ENCODE data around the gene CHD5. TPM values are rescaled to one million over a fixed set of nuclear protein-coding genes. Genes with fewer than 3 reads are reported as not detected.

CHD5 gene
- total RNA-seq, 1 experiment from 2014 or later, result not detected

- peak; percentile 77 for DNase-seq (ENCODE audit: low read depth)
- in situ Hi-C loops (cut with HindIII; ENCODE audit: low pct_unique_long_range_greater_than_20kb, low sequenced_read_pairs), result no loop called here
Observed at GRCh38 chr1:6127587-6128163, 52.4 kb downstream of the CHD5 start.

DNA sequence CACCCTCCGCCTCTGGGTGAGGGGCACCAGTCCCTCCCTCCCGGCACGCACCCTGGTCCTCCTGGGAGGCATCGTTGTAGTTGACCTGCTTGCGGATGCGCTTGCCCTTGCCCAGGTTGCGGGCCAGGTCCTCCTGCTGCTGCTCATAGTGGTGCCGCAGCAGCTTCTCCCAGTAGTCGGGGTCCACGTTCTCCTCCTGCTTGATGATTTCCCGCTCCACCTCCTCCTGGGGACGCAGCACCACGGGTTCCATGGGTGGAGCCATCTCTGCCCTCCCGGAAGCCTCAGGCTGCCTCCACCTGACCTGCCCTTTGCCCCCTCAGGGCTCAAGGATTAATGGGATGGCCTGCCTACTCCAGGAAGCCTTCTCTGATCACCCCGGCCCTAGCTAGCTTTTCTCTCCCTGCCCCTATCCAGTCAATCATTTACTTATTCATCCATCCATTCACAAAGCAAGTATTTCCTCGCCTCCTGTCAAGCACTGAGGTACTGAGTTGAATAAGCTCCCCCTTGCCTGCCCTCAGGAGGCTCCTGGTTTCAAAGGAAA is 53.5 kb downstream of the CHD5 start:
- DNase-seq (ENCODE audit: low read depth), result no peak
- in situ Hi-C loops (cut with HindIII; ENCODE audit: low pct_unique_long_range_greater_than_20kb, low sequenced_read_pairs), result no loop called here

DNA sequence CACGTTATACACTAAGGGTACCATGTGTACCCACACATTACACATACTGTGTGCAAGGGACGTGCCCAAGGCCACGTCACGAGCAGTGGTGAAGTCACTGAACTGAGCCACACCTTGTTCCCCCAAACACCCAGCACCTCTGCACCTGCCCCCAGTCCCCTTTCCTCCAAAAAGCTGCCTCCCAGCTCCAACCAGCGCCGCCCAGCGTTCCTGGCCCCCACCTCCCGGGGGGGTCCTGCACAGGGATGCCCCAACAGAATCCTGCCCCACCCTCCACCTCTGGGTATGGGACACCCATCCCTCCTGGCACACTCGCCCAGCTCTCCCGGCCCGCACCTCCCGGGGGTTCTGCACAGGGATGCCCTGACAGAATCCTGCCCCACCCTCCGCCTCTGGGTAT is 54.1 kb downstream of the CHD5 start:
- in situ Hi-C loops (cut with HindIII; ENCODE audit: low pct_unique_long_range_greater_than_20kb, low sequenced_read_pairs), result no loop called here
- DNase-seq (ENCODE audit: low read depth), result no peak

GRCh38 chr1:6125366-6125765 is 54.8 kb downstream of the CHD5 start:
- in situ Hi-C loops (cut with HindIII; ENCODE audit: low pct_unique_long_range_greater_than_20kb, low sequenced_read_pairs), result no loop called here
- DNase-seq (ENCODE audit: low read depth), result no peak

DNA sequence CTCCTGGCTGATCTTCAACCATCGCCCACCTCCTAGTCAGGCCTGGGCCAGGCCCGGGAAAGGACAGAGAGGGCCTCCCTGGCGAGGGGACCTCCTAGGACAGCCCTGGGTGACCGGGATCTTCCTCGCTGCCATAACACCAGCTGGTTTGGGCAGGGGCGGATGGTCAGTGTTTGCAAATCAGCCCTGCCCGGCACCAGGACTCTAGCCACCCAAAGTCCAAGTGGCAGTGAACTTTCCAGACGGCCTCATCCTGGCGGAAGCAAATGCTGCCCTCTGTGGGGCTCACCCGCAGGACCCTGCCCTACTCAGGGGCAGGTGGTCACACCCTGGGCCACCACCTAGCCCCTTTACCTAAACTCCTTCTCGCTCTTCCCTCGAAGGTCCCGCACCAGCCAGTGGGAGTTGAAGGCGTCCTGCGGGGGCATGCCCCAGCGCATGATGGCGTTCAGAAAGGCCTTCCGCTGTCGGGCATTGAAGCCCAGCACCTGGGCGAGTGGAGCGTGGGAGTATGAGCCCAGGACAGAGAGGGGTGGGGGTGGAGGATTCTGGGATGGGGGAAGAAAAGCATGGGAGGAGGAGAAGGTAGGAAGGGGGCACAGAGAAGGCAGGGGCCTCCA is 55.3 kb downstream of the CHD5 start:
- DNase-seq (ENCODE audit: low read depth), result no peak
- in situ Hi-C loops (cut with HindIII; ENCODE audit: low pct_unique_long_range_greater_than_20kb, low sequenced_read_pairs), result no loop called here

- no peak for DNase-seq (ENCODE audit: low read depth)
- in situ Hi-C loops (cut with HindIII; ENCODE audit: low pct_unique_long_range_greater_than_20kb, low sequenced_read_pairs), result no loop called here
Observed at GRCh38 chr1:6124341-6124740, 55.8 kb downstream of the CHD5 start.

DNA sequence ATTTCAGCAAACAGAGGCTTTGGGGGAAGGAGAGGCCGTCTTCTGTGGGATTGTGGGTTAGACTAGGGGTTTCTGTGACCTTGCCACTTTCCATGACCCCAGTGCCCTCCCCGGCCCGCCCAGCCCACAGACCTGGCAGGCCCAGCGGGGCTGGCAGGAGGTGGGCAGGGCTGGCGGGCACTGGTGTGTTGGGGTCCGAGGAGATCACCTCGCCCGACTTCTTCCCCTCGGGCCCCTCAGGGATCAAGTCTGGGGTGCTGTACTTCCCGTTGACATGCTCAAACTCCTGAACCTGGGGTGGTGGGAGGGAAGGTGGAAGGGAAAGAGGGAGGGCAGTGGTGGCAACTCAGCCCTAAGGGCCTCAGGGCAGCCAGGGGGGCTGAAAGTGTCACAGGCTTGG is 56.3 kb downstream of the CHD5 start:
- DNase-seq (ENCODE audit: low read depth), result no peak
- in situ Hi-C loops (cut with HindIII; ENCODE audit: low pct_unique_long_range_greater_than_20kb, low sequenced_read_pairs), result no loop called here

DNA sequence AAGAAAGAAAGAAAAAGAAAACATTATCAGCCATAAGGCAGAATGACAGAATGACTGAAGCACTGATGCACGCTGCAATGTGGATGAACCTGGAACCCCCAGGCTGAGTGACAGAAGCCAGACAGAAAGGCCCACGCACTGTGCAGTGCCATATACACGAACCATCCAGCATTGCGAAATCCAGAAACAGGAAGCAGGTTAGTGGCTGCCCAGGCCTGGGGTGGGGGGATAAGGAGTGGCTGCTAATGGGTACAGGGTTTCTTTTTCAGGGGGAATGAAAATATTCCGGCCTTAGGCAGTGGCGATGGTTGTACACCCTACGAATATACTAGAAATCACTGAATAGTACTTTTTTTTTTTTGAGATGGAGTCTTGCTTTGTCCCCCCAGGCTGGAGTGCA is 57.0 kb downstream of the CHD5 start:
- in situ Hi-C loops (cut with HindIII; ENCODE audit: low pct_unique_long_range_greater_than_20kb, low sequenced_read_pairs), result no loop called here
- DNase-seq (ENCODE audit: low read depth), result no peak

DNA sequence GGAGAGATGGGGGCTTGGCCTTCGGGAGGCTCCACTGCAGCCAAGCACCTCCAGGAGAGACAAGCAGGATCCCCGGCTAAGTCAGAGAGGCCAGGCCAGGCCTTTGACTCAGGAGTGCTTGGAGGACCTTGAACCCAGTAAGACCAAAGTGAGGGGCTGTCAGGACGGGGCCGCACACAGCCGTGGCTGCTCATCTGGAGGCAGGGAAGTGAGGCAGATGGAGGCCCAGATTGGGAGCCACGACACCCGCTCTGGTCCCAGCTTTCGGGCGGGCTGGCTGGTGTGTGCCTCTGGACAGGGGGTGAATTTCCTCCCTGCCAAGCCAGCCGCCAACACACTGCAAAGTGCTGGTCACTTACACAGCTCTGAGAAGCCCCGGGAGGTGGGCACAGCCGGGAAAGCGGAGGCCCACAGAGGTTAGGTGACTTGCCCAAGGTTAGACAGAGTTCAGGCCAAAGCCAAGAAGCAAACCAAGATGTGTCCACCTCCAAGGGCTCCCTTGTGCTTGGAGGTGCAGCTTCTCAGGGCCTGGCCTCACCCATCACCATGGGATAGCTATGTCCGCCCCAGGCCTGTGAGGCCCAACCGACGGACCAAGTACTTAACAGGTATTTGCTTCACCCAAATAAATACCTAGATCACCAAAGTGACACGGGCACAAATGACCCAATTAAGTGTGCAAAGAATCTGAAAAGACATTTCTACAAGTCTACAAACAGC is 58.3 kb downstream of the CHD5 start:
- no peak for DNase-seq (ENCODE audit: low read depth)
- in situ Hi-C loops (cut with HindIII; ENCODE audit: low pct_unique_long_range_greater_than_20kb, low sequenced_read_pairs), result no loop called here

- in situ Hi-C loops (cut with HindIII; ENCODE audit: low pct_unique_long_range_greater_than_20kb, low sequenced_read_pairs), result no loop called here
- DNase-seq (ENCODE audit: low read depth), result no peak
Observed at GRCh38 chr1:6121021-6121421, 59.1 kb downstream of the CHD5 start.

DNA sequence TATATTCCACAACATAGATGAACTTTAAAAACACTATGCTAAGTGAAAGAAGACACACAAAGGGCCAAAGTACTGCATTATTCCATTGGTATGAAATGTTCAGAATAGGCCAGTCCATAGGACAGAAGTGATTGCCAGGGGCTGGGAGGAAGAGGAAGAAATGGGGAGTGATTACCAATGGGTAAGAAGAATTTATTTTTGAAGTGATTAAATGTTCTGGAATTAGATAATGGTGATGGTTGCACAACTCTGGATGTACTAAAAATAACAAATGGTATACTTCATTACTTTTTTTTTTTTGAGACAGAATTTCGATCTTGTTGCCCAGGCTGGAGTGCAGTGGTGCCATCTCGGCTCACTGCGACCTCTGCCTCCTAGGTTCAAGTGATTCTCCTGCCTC is 61.7 kb downstream of the CHD5 start:
- no peak for DNase-seq (ENCODE audit: low read depth)

GRCh38 chr1:6117624-6118023 is 62.5 kb downstream of the CHD5 start:
- in situ Hi-C loops (cut with HindIII; ENCODE audit: low pct_unique_long_range_greater_than_20kb, low sequenced_read_pairs), result no loop called here
- DNase-seq (ENCODE audit: low read depth), result no peak

More for the DNA sequence above, 61.7 kb downstream of the CHD5 start:
- in situ Hi-C loops (cut with HindIII; ENCODE audit: low pct_unique_long_range_greater_than_20kb, low sequenced_read_pairs), result no loop called here

DNA sequence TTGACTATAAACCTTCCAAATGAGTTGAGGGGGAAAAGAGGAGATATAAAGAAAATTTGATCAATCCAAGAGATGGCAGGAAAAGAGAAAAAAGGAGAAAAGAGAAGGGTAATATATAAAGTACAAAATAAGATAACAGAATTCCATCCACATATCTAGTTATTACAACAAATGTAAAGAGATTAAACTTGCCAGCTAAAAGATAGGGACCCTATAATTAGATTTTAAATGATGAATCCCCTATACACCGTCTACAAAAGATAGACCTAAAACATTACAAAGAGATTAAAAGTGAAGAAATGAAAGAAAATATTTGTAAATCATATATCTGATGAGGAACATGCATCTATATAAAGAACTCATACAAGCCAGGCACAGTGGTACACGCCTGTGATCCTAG is 63.1 kb downstream of the CHD5 start:
- no peak for DNase-seq (ENCODE audit: low read depth)
- in situ Hi-C loops (cut with HindIII; ENCODE audit: low pct_unique_long_range_greater_than_20kb, low sequenced_read_pairs), result no loop called here

GRCh38 chr1:6116137-6116536 is 64.0 kb downstream of the CHD5 start:
- in situ Hi-C loops (cut with HindIII; ENCODE audit: low pct_unique_long_range_greater_than_20kb, low sequenced_read_pairs), result no loop called here
- DNase-seq (ENCODE audit: low read depth), result peak; percentile 76

GRCh38 chr1:6113745-6114144 is 66.4 kb downstream of the CHD5 start:
- in situ Hi-C loops (cut with HindIII; ENCODE audit: low pct_unique_long_range_greater_than_20kb, low sequenced_read_pairs), result no loop called here
- DNase-seq (ENCODE audit: low read depth), result no peak

- in situ Hi-C loops (cut with HindIII; ENCODE audit: low pct_unique_long_range_greater_than_20kb, low sequenced_read_pairs), result no loop called here
- DNase-seq (ENCODE audit: low read depth), result no peak
Observed at GRCh38 chr1:6113116-6113515, 67.0 kb downstream of the CHD5 start.

GRCh38 chr1:6112690-6113005 is 67.5 kb downstream of the CHD5 start:
- in situ Hi-C loops (cut with HindIII; ENCODE audit: low pct_unique_long_range_greater_than_20kb, low sequenced_read_pairs), result no loop called here
- no peak for DNase-seq (ENCODE audit: low read depth)

GRCh38 chr1:6111991-6112689 is 68.0 kb downstream of the CHD5 start:
- no peak for DNase-seq (ENCODE audit: low read depth)
- in situ Hi-C loops (cut with HindIII; ENCODE audit: low pct_unique_long_range_greater_than_20kb, low sequenced_read_pairs), result no loop called here

DNA sequence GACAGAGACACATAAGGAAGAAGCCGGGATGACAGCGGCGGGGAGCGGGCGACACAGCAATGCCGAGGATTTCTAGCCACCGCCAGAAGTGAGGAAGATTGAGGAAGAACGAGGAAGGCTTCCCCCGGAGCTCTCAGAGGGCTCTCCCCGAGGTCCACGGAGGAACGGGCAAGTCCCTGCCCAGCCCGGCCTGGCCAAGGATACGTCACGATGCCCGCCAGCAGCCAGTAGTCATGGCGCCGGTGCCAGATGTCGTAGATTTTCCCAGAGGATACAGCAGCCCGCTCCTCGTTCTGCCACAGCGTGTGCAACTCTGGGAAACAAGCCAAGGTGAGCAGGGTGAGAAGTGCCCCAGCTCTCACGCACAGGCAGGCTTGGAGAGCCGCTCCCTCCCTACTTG is 68.5 kb downstream of the CHD5 start:
- in situ Hi-C loops (cut with HindIII; ENCODE audit: low pct_unique_long_range_greater_than_20kb, low sequenced_read_pairs), result no loop called here
- DNase-seq (ENCODE audit: low read depth), result no peak

Data from Caki2 (cell line).